Nephron progenitor cell (in vitro differentiated cells): ENCODE data around the gene S100A2.

ENCODE experiments used
- DNase-seq: peaks from one replicate; pipeline ENCODE4 v3.0.0; 2021
- H3K27ac Mint-ChIP-seq: 2 replicates; pipeline ENCODE4 v1.8.0; 2021; ENCODE audit warnings: mild to moderate bottlenecking, moderate library complexity, mixed read lengths
- H3K27me3 Mint-ChIP-seq: 2 replicates; pipeline ENCODE4 v1.8.0; 2021; ENCODE audit warnings: mild to moderate bottlenecking, low read depth, mixed read lengths; ENCODE audit not compliant: poor library complexity
- H3K36me3 Mint-ChIP-seq: 2 replicates; pipeline ENCODE4 v1.8.0; 2021; ENCODE audit warnings: low read depth, mixed read lengths
- H3K4me1 Mint-ChIP-seq: 2 replicates; pipeline ENCODE4 v1.8.0; 2021; ENCODE audit warnings: mixed read lengths
- H3K4me3 Mint-ChIP-seq: 2 replicates; pipeline ENCODE4 v1.8.0; 2021; ENCODE audit warnings: mild to moderate bottlenecking, moderate library complexity, mixed read lengths
- H3K9me3 Mint-ChIP-seq: 2 replicates; pipeline ENCODE4 v1.8.0; 2021; ENCODE audit warnings: mild to moderate bottlenecking, moderate library complexity, mixed read lengths
- TF ChIP-seq, protein P1 (sequence below): fragments of 200-600 bp; sonication (generic); IDR thresholded peaks from 2 replicates; pipeline ENCODE4 v1.5.0; 2021; ENCODE audit warnings: antibody characterized with exemption

S100A2 gene

GRCh38 chr1:153534226-153534924 lies 31.3 kb downstream of the S100A2 start:
- TF ChIP-seq, protein P1, sequence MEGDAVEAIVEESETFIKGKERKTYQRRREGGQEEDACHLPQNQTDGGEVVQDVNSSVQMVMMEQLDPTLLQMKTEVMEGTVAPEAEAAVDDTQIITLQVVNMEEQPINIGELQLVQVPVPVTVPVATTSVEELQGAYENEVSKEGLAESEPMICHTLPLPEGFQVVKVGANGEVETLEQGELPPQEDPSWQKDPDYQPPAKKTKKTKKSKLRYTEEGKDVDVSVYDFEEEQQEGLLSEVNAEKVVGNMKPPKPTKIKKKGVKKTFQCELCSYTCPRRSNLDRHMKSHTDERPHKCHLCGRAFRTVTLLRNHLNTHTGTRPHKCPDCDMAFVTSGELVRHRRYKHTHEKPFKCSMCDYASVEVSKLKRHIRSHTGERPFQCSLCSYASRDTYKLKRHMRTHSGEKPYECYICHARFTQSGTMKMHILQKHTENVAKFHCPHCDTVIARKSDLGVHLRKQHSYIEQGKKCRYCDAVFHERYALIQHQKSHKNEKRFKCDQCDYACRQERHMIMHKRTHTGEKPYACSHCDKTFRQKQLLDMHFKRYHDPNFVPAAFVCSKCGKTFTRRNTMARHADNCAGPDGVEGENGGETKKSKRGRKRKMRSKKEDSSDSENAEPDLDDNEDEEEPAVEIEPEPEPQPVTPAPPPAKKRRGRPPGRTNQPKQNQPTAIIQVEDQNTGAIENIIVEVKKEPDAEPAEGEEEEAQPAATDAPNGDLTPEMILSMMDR, result no peak
- H3K27ac Mint-ChIP-seq, result no peak overlapping the region
- peaks cover 61% of the 10 kb centered on the region for H3K4me1 Mint-ChIP-seq
- H3K9me3 Mint-ChIP-seq, result no peaks in the 10 kb centered on the region
- no peak for DNase-seq
- H3K4me3 Mint-ChIP-seq, result peak overlapping the region; percentile 19
- H3K36me3 Mint-ChIP-seq, result no peaks in the 10 kb centered on the region
- peaks cover 2% of the 10 kb centered on the region for H3K27me3 Mint-ChIP-seq

DNA sequence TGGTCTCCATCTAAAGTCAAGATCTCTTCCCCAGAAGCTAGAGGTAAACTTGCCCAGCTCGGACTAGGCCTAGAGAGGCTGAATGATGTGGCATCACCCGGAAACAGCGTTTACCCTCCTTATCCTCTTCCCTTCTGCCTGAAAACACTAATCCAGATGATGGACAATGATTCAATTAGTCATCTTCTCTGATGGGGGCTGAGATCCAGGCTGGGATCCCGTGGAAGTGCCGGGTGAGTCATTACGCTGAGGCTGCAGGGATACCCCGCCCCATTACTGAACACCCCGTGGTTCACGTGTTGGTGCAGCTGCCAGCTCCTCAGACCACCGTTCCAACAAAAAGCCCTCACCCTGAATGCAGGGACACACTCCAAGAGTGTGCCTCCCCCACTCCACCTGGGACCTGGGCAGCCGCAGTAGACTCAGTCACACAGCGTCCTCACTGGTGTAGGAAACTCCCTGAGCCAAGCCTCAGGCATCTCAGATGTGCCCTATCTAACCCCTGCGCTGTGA lies 31.9 kb downstream of the S100A2 start:
- Mint-ChIP-seq H3K36me3 (no peaks in the 10 kb centered on the region), H3K27ac (no peak overlapping the region), H3K4me1 (peaks cover 60% of the 10 kb centered on the region), H3K4me3 (no peak overlapping the region), H3K27me3 (peaks cover 2% of the 10 kb centered on the region), H3K9me3 (no peaks in the 10 kb centered on the region)
- DNase-seq, result no peak
- TF ChIP-seq, protein P1, result no peak

- H3K27me3 Mint-ChIP-seq, result peaks cover 2% of the 10 kb centered on the region
- DNase-seq, result peak; percentile 86
- peak overlapping the region; percentile 18 for H3K27ac Mint-ChIP-seq
- TF ChIP-seq, protein P1, result peak; percentile 77
- peaks cover 52% of the 10 kb centered on the region for H3K4me1 Mint-ChIP-seq
- no peaks in the 10 kb centered on the region for H3K9me3 Mint-ChIP-seq
- peak overlapping the region; percentile 50 for H3K4me3 Mint-ChIP-seq
- no peaks in the 10 kb centered on the region for H3K36me3 Mint-ChIP-seq
Observed at GRCh38 chr1:153532769-153533599, 32.7 kb downstream of the S100A2 start.

DNA sequence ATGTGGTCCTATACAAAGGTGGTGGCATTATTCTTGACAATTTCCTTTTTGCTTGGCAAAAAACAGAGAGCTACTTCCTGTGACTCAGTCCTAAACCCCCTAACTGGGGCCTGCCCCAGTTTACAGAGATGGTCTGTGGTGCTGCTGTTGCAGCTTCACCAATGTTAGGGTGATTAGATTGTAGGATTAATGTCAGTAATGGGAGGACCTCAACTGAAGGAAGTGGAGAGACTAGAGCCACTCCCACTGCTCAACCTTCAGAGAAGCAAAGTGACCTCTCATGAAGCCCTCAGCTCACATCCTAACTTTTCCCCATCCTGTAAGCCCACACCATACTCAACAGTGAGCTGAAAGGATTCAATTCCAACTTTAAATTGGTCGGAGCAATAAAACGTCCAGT lies 33.5 kb downstream of the S100A2 start:
- Mint-ChIP-seq H3K4me3 (no peak overlapping the region), H3K27ac (no peak overlapping the region), H3K9me3 (no peaks in the 10 kb centered on the region), H3K36me3 (no peaks in the 10 kb centered on the region), H3K4me1 (peaks cover 47% of the 10 kb centered on the region), H3K27me3 (peaks cover 2% of the 10 kb centered on the region)
- no peak for DNase-seq
- TF ChIP-seq, protein P1, result no peak

DNA sequence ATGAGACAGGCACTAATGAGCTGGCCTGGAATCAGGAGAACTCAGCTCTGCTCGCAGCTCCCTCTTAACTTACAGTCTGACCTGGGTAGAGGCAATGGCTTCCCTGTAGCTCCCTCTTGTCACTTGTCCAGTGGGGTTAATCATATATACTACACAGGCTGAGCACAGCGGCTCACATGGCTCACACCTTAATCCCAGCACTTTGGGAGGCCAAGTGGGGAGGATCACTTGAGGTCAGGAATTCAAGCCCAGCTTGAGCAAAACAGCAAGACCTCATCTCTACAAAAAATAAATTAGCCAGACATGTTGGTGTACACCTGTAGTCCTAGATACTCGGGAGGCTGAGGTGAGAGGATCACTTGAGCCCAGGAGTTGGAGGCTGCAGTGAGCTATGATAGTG lies 34.0 kb downstream of the S100A2 start:
- peaks cover 47% of the 10 kb centered on the region for H3K4me1 Mint-ChIP-seq
- H3K9me3 Mint-ChIP-seq, result no peaks in the 10 kb centered on the region
- H3K4me3 Mint-ChIP-seq, result no peak overlapping the region
- no peaks in the 10 kb centered on the region for H3K36me3 Mint-ChIP-seq
- H3K27ac Mint-ChIP-seq, result no peak overlapping the region
- TF ChIP-seq, protein P1, result no peak
- DNase-seq, result no peak
- peaks cover 4% of the 10 kb centered on the region for H3K27me3 Mint-ChIP-seq
